ENCODE data around the gene ANO2. TPM values are rescaled to one million over a fixed set of nuclear protein-coding genes. Genes with fewer than 3 reads are reported as not detected.
"Not testable (repeated sequence)": the region's sequence is repeated elsewhere in the genome, so short reads cannot be mapped to it uniquely, and the experiment has no call there.

Gene ANO2
- total and polyA plus RNA-seq, 7 experiments from 2014 or later, result not detected

GRCh38 chr12:5684989-5685388 lies 260.1 kb downstream of the ANO2 start:
- H3K4me1 Mint-ChIP-seq, result no peaks in the 10 kb centered on the region

GRCh38 chr12:5682581-5682980 lies 262.5 kb downstream of the ANO2 start:
- Histone ChIP-seq H3K9me3 (ENCODE audit: control insufficient read depth in 2 of 3, low read length in 3 of 3) (no peaks in the 10 kb centered on the region), H3K4me3 (ENCODE audit: low read length) (no peak overlapping the region), H3K27me3 (ENCODE audit: control insufficient read depth in 2 of 2, insufficient read depth in 2 of 2, low read length in 2 of 2) (no peaks in the 10 kb centered on the region), H3K4me1 (ENCODE audit: control insufficient read depth in 2 of 2, insufficient read depth in 2 of 2, low read length in 2 of 2) (no peaks in the 10 kb centered on the region), H3K27ac (ENCODE audit: low read depth, low read length) (no peak overlapping the region), H3K36me3 (ENCODE audit: control insufficient read depth in 2 of 3, insufficient read depth in 3 of 3, low read length in 3 of 3) (no peaks in the 10 kb centered on the region)
- Mint-ChIP-seq H3K4me1 (no peaks in the 10 kb centered on the region), H3K27ac (no peak overlapping the region), H3K4me3 (no peak overlapping the region), H3K36me3 (no peaks in the 10 kb centered on the region), H3K27me3 (peaks cover 0 to 6% (median 0%) of the 10 kb centered on the region in 5 donors), H3K9me3 (peaks cover 0 to 2% (median 0%) of the 10 kb centered on the region in 11 donors)
- ChIA-PET POLR2A (no interaction called here), CTCF (no interaction called here)
- DNase-seq, result no peak
- intact Hi-C loops (cut with micrococcal nuclease), result no loop called here
- ATAC-seq, result no peak

More at GRCh38 chr12:5684989-5685388, 260.1 kb downstream of the ANO2 start:
- POLR2A ChIA-PET, result no interaction called here
- no peaks in the 10 kb centered on the region for H3K27me3 Mint-ChIP-seq
- H3K36me3 Mint-ChIP-seq, result no peaks in the 10 kb centered on the region
- DNase-seq (no peak), ATAC-seq (no peak)
- Histone ChIP-seq H3K27me3 (ENCODE audit: control insufficient read depth in 2 of 2, insufficient read depth in 2 of 2, low read length in 2 of 2) (no peaks in the 10 kb centered on the region), H3K36me3 (ENCODE audit: control insufficient read depth in 2 of 3, insufficient read depth in 3 of 3, low read length in 3 of 3) (no peaks in the 10 kb centered on the region), H3K4me1 (ENCODE audit: control insufficient read depth in 2 of 2, insufficient read depth in 2 of 2, low read length in 2 of 2) (no peaks in the 10 kb centered on the region), H3K27ac (ENCODE audit: low read depth, low read length) (no peak overlapping the region), H3K4me3 (ENCODE audit: low read length) (no peak overlapping the region), H3K9me3 (ENCODE audit: control insufficient read depth in 2 of 3, low read length in 3 of 3) (no peaks in the 10 kb centered on the region)
- intact Hi-C loops (cut with micrococcal nuclease), result no loop called here
- H3K4me3 Mint-ChIP-seq, result no peak overlapping the region
- CTCF ChIA-PET, result no interaction called here
- H3K9me3 Mint-ChIP-seq, result peaks cover 0 to 2% (median 0%) of the 10 kb centered on the region in 11 donors
- no peak overlapping the region for H3K27ac Mint-ChIP-seq

DNA sequence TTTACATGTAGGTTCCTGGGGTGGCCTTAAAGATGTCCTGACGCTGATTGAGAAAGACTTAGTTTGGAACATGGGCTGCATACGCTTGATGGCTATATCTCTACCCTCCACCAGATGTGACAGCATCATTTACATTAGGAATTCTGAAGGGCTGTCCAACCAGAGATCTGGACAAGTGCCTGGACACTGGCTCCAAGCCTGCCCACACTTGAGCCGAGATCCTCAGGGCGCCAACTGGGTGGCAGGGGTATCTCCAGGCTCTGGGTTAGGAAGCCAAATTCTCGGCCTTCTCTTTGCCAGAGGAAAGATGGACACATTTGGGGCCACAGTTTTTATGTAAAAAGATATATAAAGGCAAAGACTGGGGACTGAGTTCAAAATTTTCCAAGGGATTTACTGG lies 266.9 kb downstream of the ANO2 start:
- H3K36me3 ChIP-seq (ENCODE audit: control insufficient read depth in 2 of 3, insufficient read depth in 3 of 3, low read length in 3 of 3), result no peaks in the 10 kb centered on the region
- no peaks in the 10 kb centered on the region for H3K4me1 Mint-ChIP-seq
- CTCF ChIA-PET, result no interaction called here
- H3K4me3 Mint-ChIP-seq, result no peak overlapping the region
- POLR2A ChIA-PET, result no interaction called here
- H3K27me3 ChIP-seq (ENCODE audit: control insufficient read depth in 2 of 2, insufficient read depth in 2 of 2, low read length in 2 of 2), result no peaks in the 10 kb centered on the region
- peaks cover 0 to 28% (median 4%) of the 10 kb centered on the region in 5 donors for H3K27me3 Mint-ChIP-seq
- no peak overlapping the region for H3K4me3 ChIP-seq (ENCODE audit: low read length)
- H3K9me3 Mint-ChIP-seq, result peaks cover 0 to 2% (median 0%) of the 10 kb centered on the region in 11 donors
- intact Hi-C loops (cut with micrococcal nuclease), result no loop called here
- H3K36me3 Mint-ChIP-seq, result peaks cover 0 to 3% (median 0%) of the 10 kb centered on the region in 5 donors
- DNase-seq (no peak), ATAC-seq (no peak)
- no peaks in the 10 kb centered on the region for H3K9me3 ChIP-seq (ENCODE audit: control insufficient read depth in 2 of 3, low read length in 3 of 3)
- H3K27ac Mint-ChIP-seq, result no peak overlapping the region
- no peaks in the 10 kb centered on the region for H3K4me1 ChIP-seq (ENCODE audit: control insufficient read depth in 2 of 2, insufficient read depth in 2 of 2, low read length in 2 of 2)
- no peak overlapping the region for H3K27ac ChIP-seq (ENCODE audit: low read depth, low read length)

DNA sequence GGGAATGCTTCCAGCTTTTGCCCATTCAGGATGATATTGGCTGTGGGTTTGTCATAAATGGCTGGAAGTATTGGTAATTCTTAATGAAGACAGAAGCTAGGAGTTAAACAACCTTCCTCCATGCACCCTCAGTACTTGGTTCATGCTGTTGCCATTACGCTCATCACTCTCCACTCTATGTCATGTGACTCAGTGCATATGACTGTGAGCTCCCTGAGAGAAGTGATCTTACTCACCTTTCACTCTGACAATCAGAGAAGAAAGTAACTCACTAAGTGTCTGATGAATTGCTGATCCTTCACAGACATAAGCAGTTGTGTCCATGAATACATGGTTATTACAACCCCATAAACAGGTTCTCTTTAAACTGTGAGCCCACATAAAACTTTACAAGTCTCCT lies 275.4 kb downstream of the ANO2 start:
- H3K9me3 ChIP-seq (ENCODE audit: control insufficient read depth in 2 of 3, low read length in 3 of 3); H3K27ac Mint-ChIP-seq; DNase-seq; H3K9me3 Mint-ChIP-seq; intact Hi-C loops (cut with micrococcal nuclease); H3K27me3 ChIP-seq (ENCODE audit: control insufficient read depth in 2 of 2, insufficient read depth in 2 of 2, low read length in 2 of 2); H3K36me3 ChIP-seq (ENCODE audit: control insufficient read depth in 2 of 3, insufficient read depth in 3 of 3, low read length in 3 of 3); ATAC-seq; H3K36me3 Mint-ChIP-seq; POLR2A ChIA-PET; H3K4me1 ChIP-seq (ENCODE audit: control insufficient read depth in 2 of 2, insufficient read depth in 2 of 2, low read length in 2 of 2); CTCF ChIA-PET; H3K4me3 ChIP-seq (ENCODE audit: low read length); H3K4me3 Mint-ChIP-seq; H3K27ac ChIP-seq (ENCODE audit: low read depth, low read length); H3K4me1 Mint-ChIP-seq: not testable (repeated sequence)
- peaks cover 0 to 23% (median 9%) of the 10 kb centered on the region in 5 donors for H3K27me3 Mint-ChIP-seq

DNA sequence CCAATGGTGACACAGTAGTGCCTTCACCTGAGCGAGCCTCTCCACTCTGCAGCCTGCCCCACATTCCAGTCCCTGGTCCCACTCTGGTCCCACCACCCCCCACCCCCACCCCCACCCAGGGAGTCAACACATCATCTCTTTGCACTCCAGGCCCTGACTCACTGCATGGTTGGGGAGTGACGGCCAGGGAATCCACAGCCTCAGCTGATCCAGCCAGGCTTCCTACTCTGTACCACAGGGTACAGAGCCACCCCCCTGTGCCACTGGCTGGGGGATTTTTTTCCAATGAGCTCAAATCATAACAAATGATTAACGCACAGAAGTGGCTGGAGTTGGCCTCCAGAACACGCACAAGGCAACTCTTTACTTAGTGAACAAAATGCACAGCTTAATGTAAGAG lies 279.4 kb downstream of the ANO2 start:
- intact Hi-C loops (cut with micrococcal nuclease), result no loop called here
- DNase-seq (no peak), ATAC-seq (no peak)
- no peaks in the 10 kb centered on the region for H3K4me1 Mint-ChIP-seq
- no peaks in the 10 kb centered on the region for H3K9me3 ChIP-seq (ENCODE audit: control insufficient read depth in 2 of 3, low read length in 3 of 3)
- CTCF ChIA-PET, result no interaction called here
- no peaks in the 10 kb centered on the region for H3K36me3 ChIP-seq (ENCODE audit: control insufficient read depth in 2 of 3, insufficient read depth in 3 of 3, low read length in 3 of 3)
- H3K4me3 ChIP-seq (ENCODE audit: low read length), result no peak overlapping the region
- peaks cover 0 to 9% (median 0%) of the 10 kb centered on the region in 5 donors for H3K27me3 Mint-ChIP-seq
- H3K27ac Mint-ChIP-seq, result no peak overlapping the region
- no peaks in the 10 kb centered on the region for H3K4me1 ChIP-seq (ENCODE audit: control insufficient read depth in 2 of 2, insufficient read depth in 2 of 2, low read length in 2 of 2)
- H3K4me3 Mint-ChIP-seq, result no peak overlapping the region
- H3K27me3 ChIP-seq (ENCODE audit: control insufficient read depth in 2 of 2, insufficient read depth in 2 of 2, low read length in 2 of 2), result no peaks in the 10 kb centered on the region
- POLR2A ChIA-PET, result no interaction called here
- no peak overlapping the region for H3K27ac ChIP-seq (ENCODE audit: low read depth, low read length)
- peaks cover 0 to 2% (median 0%) of the 10 kb centered on the region in 11 donors for H3K9me3 Mint-ChIP-seq
- no peaks in the 10 kb centered on the region for H3K36me3 Mint-ChIP-seq

GRCh38 chr12:5661811-5662210 lies 283.2 kb downstream of the ANO2 start:
- POLR2A ChIA-PET, result no interaction called here
- Mint-ChIP-seq H3K36me3 (no peaks in the 10 kb centered on the region), H3K27me3 (no peaks in the 10 kb centered on the region), H3K4me3 (no peak overlapping the region), H3K27ac (no peak overlapping the region), H3K9me3 (peaks cover 0 to 3% (median 0%) of the 10 kb centered on the region in 11 donors), H3K4me1 (no peaks in the 10 kb centered on the region)
- intact Hi-C loops (cut with micrococcal nuclease), result no loop called here
- Histone ChIP-seq H3K27me3 (ENCODE audit: control insufficient read depth in 2 of 2, insufficient read depth in 2 of 2, low read length in 2 of 2) (no peaks in the 10 kb centered on the region), H3K9me3 (ENCODE audit: control insufficient read depth in 2 of 3, low read length in 3 of 3) (no peaks in the 10 kb centered on the region), H3K27ac (ENCODE audit: low read depth, low read length) (no peak overlapping the region), H3K4me1 (ENCODE audit: control insufficient read depth in 2 of 2, insufficient read depth in 2 of 2, low read length in 2 of 2) (no peaks in the 10 kb centered on the region), H3K36me3 (ENCODE audit: control insufficient read depth in 2 of 3, insufficient read depth in 3 of 3, low read length in 3 of 3) (no peaks in the 10 kb centered on the region), H3K4me3 (ENCODE audit: low read length) (no peak overlapping the region)
- no peak for DNase-seq
- no peak for ATAC-seq
- CTCF ChIA-PET, result no interaction called here

- intact Hi-C loops (cut with micrococcal nuclease), result no loop called here
- Mint-ChIP-seq H3K9me3 (peaks cover 0 to 3% (median 0%) of the 10 kb centered on the region in 11 donors), H3K27me3 (no peaks in the 10 kb centered on the region), H3K4me3 (no peak overlapping the region), H3K36me3 (no peaks in the 10 kb centered on the region), H3K27ac (no peak overlapping the region), H3K4me1 (no peaks in the 10 kb centered on the region)
- ATAC-seq (no peak), DNase-seq (no peak)
- CTCF ChIA-PET, result no interaction called here
- Histone ChIP-seq H3K27me3 (ENCODE audit: control insufficient read depth in 2 of 2, insufficient read depth in 2 of 2, low read length in 2 of 2) (no peaks in the 10 kb centered on the region), H3K9me3 (ENCODE audit: control insufficient read depth in 2 of 3, low read length in 3 of 3) (no peaks in the 10 kb centered on the region), H3K36me3 (ENCODE audit: control insufficient read depth in 2 of 3, insufficient read depth in 3 of 3, low read length in 3 of 3) (no peaks in the 10 kb centered on the region), H3K4me1 (ENCODE audit: control insufficient read depth in 2 of 2, insufficient read depth in 2 of 2, low read length in 2 of 2) (no peaks in the 10 kb centered on the region), H3K4me3 (ENCODE audit: low read length) (no peak overlapping the region), H3K27ac (ENCODE audit: low read depth, low read length) (no peak overlapping the region)
- POLR2A ChIA-PET, result no interaction called here
These were observed 284.8 kb downstream of the ANO2 start for GRCh38 chr12:5660238-5660637.

All from naive thymus-derived CD4-positive, alpha-beta T cell (primary cell).